Measurements from ENCODE around the gene DEAF1. TPM values are rescaled to one million over a fixed set of nuclear protein-coding genes. Genes with fewer than 3 reads are reported as not detected.

Gene DEAF1
- total RNA-seq, 1 donor from 2014 or later, result 48.1 TPM

DNA sequence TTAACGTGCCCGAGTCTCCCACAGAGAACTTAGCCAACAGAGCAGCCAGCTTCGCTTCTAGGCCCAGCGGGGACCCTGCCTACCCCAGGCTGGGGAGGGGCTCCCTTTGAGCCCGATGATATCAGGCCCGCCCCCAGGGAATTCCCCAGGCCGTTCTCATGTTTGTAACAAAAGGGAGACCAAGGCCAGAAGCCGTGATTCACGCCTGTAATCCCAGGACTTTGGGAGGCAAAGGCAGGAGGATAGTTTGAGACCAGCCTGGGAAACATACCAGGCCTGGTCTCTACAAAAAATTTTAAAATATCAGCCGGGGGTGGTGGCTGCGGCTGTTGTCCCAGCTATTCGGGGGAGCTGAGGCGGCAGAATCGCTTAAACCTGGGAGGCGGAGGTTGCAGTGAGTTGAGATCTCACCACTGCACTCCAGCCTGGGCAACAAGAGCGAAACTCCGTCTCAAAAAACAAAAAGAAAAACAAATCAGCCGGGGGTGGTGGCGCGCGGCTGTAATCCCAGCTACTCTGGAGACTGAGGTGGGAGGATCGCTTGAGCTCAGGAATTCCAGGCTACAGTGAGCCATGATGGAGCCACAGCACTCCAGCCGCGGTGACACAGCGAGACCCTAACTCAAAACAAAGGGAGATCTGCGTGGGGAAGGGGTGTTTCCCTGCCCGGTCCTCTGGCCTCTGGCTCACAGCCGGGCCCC is 56.2 kb downstream of the DEAF1 start:
- no peaks in the 10 kb centered on the region for H3K9me3 Mint-ChIP-seq
- peaks cover 51% of the 10 kb centered on the region for H3K27me3 Mint-ChIP-seq
- TF ChIP-seq, protein P1, sequence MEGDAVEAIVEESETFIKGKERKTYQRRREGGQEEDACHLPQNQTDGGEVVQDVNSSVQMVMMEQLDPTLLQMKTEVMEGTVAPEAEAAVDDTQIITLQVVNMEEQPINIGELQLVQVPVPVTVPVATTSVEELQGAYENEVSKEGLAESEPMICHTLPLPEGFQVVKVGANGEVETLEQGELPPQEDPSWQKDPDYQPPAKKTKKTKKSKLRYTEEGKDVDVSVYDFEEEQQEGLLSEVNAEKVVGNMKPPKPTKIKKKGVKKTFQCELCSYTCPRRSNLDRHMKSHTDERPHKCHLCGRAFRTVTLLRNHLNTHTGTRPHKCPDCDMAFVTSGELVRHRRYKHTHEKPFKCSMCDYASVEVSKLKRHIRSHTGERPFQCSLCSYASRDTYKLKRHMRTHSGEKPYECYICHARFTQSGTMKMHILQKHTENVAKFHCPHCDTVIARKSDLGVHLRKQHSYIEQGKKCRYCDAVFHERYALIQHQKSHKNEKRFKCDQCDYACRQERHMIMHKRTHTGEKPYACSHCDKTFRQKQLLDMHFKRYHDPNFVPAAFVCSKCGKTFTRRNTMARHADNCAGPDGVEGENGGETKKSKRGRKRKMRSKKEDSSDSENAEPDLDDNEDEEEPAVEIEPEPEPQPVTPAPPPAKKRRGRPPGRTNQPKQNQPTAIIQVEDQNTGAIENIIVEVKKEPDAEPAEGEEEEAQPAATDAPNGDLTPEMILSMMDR (conservative IDR thresholded peaks at IDR 0.05), result no peak
- DNase-seq (ENCODE audit: extremely low spot score, unreplicated experiment), result no peak
- no peaks in the 10 kb centered on the region for H3K36me3 Mint-ChIP-seq
- H3K27ac Mint-ChIP-seq, result peak overlapping the region; percentile 29
- no peaks in the 10 kb centered on the region for H3K4me1 Mint-ChIP-seq (ENCODE audit: unreplicated experiment)
- H3K4me3 Mint-ChIP-seq, result peak overlapping the region; percentile 74

DNA sequence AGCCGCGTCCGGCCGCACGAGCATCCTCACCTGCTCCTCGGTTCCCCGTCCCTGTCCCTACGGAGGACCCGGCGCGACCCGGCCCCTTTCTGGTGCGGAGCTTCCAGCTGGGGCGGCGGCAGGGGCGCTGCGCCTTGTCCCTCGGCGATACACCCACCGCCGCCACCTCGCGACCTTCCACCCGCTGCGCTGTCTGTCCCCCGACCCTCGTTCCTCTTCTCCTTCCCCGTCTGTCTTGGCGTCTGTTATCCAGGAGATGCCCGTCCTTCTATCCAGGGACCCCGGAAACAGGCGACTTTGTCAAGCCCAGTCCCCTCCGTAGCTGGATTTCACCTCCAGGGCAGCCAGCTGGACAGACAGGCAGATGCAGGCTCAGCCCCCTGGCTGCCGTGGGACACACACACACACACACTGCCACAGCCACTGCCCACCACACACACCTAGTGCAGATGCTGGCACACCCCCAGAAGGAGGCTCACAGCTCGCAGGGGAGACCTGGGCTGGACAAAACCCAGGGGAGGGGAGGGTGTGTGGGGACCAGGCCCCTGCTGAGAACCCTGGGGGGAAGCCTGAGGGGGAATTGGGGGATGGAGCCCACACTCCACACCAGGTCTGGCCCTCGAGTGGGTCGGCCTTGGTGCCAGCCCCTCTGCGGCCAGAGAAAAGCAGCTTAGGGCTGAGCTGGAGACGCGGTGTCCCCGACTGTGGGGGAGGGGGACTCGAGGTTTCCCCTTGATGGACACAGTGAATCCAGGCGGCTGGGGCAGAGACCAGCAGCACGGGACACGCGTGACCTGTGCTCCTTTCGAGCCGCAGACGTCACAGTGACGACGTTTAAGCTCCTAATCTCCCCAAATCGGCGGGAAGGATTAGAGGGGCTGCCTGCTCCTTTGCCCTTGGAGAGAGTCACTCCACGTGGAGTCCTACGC is 57.2 kb downstream of the DEAF1 start:
- DNase-seq (ENCODE audit: extremely low spot score, unreplicated experiment), result no peak
- peak overlapping the region; percentile 74 for H3K4me3 Mint-ChIP-seq
- no peaks in the 10 kb centered on the region for H3K4me1 Mint-ChIP-seq (ENCODE audit: unreplicated experiment)
- no peaks in the 10 kb centered on the region for H3K9me3 Mint-ChIP-seq
- H3K27ac Mint-ChIP-seq, result no peak overlapping the region
- no peaks in the 10 kb centered on the region for H3K36me3 Mint-ChIP-seq
- H3K27me3 Mint-ChIP-seq, result peaks cover 51% of the 10 kb centered on the region
- TF ChIP-seq, protein P1 (conservative IDR thresholded peaks at IDR 0.05), result no peak

- Mint-ChIP-seq H3K9me3 (no peaks in the 10 kb centered on the region), H3K27me3 (peaks cover 51% of the 10 kb centered on the region), H3K4me3 (peak overlapping the region; percentile 74), H3K4me1 (ENCODE audit: unreplicated experiment) (no peaks in the 10 kb centered on the region), H3K36me3 (no peaks in the 10 kb centered on the region), H3K27ac (no peak overlapping the region)
- DNase-seq (ENCODE audit: extremely low spot score, unreplicated experiment), result no peak
- TF ChIP-seq, protein P1 (conservative IDR thresholded peaks at IDR 0.05), result no peak
Measured at GRCh38 chr11:637333-637592, 57.8 kb downstream of the DEAF1 start.

DNA sequence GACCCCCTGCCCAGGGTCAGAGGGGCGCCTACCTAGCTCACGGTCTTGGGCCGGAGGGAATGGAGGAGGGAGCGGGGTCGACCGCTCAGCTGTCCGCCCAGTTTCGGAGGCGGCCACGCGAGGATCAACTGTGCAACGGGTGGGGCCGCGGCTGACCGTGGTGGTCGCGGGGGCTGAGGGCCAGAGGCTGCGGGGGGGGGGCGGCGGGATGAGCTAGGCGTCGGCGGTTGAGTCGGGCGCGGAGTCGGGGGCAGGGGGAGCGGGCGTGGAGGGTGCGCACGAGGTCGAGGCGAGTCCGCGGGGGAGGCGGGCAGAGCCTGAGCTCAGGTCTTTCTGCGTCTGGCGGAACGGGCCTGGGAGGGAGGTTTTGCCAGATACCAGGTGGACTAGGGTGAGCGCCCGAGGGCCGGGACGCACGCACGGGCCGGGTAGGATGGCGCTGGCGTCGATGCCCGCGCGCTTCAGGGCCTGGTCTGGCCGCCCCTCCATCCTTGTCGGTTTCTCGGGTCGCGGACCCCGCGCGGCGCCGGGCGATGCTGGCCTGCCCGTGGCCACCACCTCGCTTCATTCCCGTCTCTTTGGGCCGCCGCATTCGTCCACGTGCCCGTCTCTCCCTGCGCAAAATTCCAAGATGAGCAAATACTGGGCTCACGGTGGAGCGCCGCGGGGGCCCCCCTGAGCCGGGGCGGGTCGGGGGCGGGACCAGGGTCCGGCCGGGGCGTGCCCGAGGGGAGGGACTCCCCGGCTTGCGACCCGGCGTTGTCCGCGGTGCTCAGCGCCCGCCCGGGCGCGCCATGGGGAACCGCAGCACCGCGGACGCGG is 58.3 kb downstream of the DEAF1 start, which contains the start of gene DRD4:
TSS of gene DRD4 (plus strand) at position 759 of the 822 bp plus-strand sequence. CDS start at position 795, 36 bp downstream.
- Mint-ChIP-seq H3K4me3 (peak within 1 kb of the TSS; percentile 74), H3K27me3 (peaks cover 51% of the 10 kb centered on the region), H3K4me1 (ENCODE audit: unreplicated experiment) (no peaks in the 10 kb centered on the region), H3K36me3 (no peaks in the 10 kb centered on the region), H3K27ac (no peak within 1 kb of the TSS), H3K9me3 (no peaks in the 10 kb centered on the region)
- no peak for DNase-seq (ENCODE audit: extremely low spot score, unreplicated experiment)
- TF ChIP-seq, protein P1 (conservative IDR thresholded peaks at IDR 0.05), result no peak

- TF ChIP-seq, protein P1 (conservative IDR thresholded peaks at IDR 0.05), result no peak
- H3K27me3 Mint-ChIP-seq, result peaks cover 48% of the 10 kb centered on the region
- no peaks in the 10 kb centered on the region for H3K36me3 Mint-ChIP-seq
- no peaks in the 10 kb centered on the region for H3K4me1 Mint-ChIP-seq (ENCODE audit: unreplicated experiment)
- H3K9me3 Mint-ChIP-seq, result no peaks in the 10 kb centered on the region
- no peak overlapping the region for H3K4me3 Mint-ChIP-seq
- H3K27ac Mint-ChIP-seq, result no peak overlapping the region
- DNase-seq (ENCODE audit: extremely low spot score, unreplicated experiment), result no peak
Measured at GRCh38 chr11:635945-636510, 59.0 kb downstream of the DEAF1 start.
